HG03520 (cell line): ENCODE data around the gene IPO11.
"Not testable (repeated sequence)": the region's sequence is repeated elsewhere in the genome, so short reads cannot be mapped to it uniquely, and the experiment has no call there.

Experiments used
- ATAC-seq: cut with Tn5 transposase; IDR thresholded peaks from one replicate; pipeline ENCODE4 v1.9.1; 2021; ENCODE audit warnings: mild to moderate bottlenecking, moderate library complexity; ENCODE audit not compliant: unreplicated experiment

Gene IPO11

DNA sequence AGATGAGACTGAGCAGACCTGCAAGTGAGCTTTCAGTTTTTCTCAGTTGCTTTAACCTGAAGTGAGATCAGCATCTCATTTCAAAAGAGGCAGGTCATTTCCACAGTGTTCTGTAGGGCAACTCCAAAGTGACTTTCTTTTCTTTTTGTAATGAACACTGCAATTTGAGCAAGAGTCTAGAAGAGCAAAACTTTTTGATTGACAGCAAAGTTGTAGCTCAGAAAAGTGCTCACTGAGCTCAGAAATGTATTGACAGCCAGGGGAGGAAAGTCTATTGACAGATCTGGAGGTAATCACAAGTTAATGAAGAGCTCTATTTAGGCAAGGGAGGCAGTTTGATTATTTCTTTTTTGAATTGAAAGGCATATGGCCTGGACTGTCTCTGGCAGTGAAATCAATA, 220.7 kb downstream of the IPO11 start:
- no peak for ATAC-seq

DNA sequence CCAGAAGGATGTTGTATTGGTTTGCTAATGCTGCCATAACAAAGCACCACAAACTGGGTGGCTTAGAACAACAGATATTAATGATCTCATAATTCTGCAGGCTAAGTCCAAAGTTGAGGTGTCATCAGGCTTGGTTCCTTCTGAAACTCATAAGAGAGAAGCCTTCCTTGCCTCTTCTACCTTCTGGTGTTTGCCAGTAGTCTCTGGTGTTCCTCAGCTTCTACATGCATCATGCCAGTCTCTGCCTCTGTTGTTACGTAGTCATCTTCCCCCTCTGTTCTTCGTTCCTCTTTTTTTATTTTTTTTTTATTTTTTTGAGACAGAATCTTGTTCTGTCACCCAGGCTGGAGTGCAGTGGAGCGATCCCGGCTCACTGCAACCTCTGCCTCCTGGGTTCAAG, 227.9 kb downstream of the IPO11 start:
- ATAC-seq = no peak

DNA sequence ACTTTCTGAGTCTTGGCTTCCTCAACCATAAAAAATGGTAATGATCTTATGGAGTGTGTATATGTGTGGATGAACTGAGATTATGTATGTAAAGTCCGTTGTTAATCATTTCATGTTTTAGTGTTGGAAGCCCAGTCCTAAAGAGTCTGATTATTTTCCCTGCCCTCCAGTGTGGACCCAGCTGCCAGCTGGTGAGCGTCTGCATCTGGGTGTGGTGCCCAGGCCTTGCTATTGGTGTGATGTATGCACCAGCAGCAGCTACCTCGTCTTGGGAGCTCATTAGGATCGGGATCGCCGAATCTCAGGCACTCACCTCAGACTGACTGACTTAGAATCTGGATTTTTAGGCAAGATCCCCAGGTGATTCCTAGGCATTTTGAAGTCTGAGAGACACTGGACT, 229.9 kb downstream of the IPO11 start:
- no peak for ATAC-seq

DNA sequence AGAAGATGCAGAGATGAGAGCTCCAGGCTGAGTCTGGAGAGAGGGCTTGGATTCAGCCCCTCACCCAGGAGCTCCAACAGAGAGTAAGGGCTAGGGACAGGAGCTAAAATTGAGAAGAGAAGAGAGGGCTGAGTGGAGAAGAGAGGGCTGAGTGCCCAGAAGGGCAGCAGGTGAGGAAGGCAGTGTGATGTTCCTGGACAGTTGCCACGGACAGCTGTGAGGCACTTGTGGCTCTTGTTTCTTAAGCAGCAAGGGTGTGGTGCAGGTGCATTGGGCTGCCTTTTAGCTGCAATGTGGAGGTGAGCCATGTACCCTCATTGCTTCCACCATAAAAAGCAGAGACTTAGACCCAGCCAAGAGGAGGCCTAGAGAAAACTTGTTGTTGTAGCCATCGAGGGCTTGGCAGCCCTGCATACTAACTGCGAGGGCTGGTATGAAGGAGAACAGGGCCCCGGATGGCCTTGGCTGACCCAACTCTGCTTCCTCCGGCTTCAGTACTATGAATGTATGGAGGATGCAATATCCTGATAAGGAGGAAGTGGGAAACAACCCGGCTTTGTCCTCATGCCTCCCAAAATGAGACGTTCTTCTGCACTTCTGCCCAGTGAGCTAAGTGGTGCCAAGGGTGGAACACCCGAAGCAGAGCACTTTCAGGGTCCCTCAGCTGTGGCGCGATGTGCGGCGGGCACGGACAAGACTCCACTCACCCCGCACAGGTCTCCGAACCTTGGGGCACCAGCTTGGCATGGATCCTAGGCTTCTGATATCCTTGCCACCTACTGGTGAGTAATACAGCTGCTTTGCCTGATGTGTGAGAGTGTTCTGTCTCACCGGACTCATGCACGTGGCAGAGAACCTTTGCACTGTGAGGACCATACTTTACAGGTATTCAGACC, 231.2 kb downstream of the IPO11 start:
- ATAC-seq = no peak

DNA sequence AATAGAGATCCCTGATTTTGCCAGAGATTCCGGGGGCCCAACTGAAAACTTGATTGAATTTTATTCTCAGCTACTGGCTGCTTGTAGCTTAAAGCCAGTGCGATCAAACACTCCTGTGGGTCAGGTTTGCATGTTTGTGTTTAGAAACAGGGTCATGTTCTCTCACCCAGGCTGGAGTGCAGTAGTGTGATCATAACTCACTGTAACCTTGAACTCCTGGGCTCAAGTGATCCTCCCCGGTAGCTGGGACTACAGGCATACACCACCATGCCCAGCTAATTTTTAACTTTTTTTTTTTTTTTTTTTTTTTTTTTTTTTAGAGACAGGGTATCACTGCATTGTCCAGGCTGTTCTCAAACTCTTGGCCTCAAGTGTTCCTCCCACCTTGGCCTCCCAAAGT, 232.7 kb downstream of the IPO11 start:
- ATAC-seq = no peak

DNA sequence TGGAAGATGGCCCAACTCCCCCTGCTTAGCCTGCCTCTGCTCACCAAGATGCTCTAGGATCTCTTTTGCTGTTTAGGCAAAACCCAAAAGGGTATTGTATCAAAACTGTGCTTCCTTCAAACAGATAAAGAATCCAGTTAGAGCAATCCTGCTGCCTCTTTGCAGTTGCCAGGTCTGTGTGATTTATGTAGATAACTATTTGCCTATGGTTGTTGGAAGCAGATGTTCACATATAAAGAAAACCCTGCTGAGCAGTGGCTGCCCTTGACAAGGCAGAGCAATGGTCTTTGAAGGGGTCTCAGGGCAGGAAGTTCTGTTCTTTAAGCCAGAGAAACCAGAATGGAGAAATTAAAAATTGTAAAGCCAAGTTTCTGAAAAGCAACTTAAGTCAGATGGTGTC, 234.7 kb downstream of the IPO11 start:
- no peak for ATAC-seq

DNA sequence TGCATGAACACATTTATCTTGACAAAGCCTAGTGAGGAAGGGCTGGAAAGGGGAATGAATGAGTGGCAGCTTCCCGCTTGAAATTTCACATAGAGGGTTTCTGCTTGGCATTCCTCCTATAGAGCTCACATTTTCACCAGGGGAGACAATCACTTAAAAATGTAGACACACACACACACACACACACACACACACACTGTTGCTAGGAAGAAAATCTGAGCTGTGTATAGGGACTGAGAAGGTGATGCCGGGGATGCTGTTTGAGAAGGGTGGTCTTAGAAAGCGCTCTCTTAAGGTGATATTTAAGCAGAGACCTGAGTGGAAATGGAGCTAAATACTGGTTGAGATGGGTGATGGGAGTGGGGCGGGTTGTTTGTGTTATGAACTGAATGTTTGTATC, 236.5 kb downstream of the IPO11 start:
- ATAC-seq = no peak

DNA sequence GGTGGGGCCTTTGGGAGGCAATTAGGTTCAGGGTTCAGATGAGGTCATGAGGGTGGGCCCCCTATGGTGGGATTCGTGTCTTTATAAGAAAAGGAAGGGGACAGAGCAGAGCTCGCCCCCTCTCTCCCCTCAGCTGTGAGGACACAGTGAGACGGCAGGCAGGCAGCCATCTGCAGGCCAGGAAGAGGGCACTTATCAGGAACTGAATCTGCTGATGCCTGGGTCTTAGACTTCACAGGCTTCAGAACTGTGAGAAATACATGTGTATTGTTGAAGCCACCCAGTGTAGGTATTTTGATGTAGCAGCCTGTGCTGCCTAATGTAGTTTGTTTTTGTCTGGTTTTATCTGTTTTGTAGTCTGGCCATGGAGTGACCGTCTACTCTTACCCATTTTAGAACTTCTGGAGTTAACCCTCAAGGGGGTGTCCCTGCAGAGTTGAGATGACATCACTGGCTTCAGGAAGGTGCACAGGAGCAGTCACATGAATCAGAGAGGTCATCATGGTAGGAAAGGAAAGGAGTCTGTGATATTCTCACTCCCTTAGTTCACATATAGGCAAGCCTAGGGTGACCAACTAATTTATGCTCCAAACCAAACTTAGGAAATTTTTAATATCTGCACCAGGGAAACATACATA, 237.0 kb downstream of the IPO11 start:
- ATAC-seq = no peak

DNA sequence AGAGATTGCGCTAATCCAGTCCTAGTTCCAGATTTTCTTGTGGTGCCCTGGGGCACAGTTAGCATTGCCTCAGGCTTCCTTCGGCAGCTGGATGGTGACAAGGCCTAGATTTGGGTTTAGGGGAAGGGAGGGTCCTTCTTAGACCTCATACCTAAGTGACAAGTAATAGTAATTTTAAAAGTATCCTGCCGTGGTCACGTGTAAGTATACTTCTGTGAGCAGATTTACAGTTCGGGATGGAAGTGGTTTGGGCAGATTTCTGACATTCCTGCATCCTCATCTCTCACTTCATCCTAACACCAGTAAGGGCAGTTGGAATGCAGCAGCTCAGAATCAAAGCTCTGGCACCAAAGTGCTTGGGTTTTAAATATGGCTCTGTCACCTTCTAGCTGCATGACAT, 237.6 kb downstream of the IPO11 start:
- ATAC-seq = no peak

DNA sequence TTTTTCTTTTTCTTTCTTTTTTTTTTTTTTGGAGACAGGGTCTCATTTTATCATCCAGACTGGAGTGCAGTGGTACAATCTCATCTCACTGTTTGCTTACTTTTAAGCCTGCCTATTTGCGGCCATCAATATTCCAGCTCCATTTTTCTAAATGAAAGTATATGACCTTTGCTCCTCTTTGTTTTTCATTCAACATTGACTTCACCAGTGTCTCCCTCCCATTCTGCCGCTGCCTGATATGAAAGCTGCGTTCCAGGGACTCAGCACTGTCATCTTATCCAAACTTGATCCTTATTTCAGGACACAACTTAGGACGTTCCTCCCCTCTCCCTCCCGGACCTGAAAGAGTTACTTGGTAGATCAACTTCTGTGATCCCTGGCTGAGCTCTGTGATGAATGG, 239.7 kb downstream of the IPO11 start:
- ATAC-seq = no peak

DNA sequence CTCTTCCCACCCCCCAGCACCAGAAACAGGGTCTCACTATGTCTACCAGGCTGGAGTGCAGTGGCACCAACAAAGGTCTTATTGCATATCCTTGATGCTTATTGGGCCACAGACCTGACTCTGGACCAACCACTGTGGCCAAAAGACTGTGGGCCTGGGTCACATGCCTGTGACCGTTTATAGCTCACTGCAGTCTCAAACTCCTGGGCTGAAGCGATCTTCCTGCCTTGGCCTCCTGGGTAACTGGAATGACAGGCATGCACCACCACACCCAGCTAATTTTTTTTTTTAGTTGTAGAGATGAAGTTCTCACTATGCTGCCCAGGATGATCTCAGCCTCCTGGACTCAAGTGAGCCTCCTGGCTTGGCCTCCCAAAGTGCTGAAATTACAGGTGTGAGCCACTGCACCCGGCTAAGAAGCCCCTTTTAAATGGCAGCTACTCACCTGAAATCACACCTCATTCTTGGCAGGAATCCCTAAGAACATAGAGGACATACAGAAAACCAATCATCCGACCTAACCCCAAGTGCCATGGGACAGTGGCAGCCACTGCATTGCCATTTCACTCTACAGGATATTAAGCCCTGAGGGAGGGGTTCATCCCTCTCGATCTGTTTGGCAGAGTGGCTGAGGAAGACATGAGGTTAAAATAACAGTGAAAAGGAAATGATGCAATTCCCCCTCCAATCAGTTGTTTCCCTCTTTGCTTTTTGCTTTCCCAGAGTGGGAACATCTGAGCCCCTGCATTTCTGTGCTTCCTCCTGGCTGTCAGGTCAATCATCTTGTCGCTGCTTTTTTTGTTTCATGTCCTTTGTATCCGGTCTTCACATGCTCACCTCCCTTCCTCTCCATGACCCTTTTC, 240.7 kb downstream of the IPO11 start:
- no peak for ATAC-seq

DNA sequence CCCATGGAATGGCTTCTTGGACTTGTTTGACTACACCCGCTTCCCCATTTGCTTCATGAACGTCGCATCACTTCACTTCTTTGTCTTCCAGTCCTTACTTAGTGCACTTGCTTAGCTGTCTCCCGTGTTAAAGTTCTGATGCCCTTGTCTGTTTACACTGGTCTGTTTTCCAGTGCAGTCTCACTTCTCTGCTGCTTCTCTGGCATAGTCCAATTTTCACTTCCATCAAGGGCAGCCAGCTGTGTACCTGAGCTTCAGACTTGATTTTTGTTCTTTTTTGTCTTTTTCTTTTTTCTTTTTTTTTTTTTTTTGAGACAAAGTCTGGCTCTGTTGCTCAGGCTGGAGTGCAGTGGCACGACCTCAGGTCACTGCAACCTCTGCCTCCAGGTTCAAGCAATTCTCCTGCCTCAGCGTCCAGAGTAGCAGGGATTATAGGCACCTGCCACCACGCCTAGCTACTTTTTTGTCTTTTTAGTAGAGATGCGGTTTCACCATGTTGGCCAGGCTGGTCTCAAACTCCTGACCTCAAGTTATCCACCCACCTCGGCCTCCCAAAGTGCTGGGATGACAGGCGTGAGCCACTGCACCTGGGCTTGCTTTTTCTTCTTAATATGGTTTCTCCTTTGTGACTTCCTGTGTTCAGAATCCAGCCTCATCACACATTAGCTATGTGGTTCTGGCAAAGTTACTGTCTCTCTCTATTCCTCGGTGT, 241.5 kb downstream of the IPO11 start:
- ATAC-seq = no peak

DNA sequence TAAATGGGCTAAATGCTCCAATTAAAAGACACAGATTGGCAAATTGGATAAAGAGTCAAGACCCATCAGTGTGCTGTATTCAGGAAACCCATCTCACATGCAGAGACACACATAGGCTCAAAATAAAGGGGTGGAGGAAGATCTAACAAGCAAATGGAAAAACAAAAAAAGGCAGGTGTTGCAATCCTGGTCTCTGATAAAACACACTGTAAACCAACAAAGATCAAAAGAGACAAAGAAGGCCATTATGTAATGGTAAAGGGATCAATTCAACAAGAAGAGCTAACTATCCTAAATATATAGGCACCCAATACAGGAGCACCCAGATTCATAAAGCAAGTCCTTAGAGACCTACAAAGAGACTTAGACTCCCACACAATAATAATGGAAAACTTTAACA, 245.2 kb downstream of the IPO11 start:
- ATAC-seq = not testable (repeated sequence)

DNA sequence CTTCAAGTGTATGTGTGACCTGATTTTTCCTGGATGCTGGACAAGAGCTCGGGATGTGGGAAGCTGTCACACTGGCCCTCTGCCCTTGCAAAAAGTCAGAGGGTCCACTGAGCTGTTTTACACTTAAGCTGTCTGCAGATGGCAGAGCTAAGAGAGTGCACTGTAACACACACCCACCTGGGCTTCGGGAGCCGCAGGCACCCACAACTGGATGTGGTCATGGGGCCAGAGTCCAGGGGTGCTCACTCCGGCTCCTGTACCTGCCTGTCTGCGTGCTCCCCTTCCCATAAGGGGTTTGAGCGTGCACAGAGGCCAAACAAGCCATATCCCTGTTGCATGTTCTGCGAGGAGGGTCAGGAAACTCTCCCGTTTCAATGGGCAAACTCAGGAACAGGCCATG, 248.6 kb downstream of the IPO11 start:
- ATAC-seq = no peak

DNA sequence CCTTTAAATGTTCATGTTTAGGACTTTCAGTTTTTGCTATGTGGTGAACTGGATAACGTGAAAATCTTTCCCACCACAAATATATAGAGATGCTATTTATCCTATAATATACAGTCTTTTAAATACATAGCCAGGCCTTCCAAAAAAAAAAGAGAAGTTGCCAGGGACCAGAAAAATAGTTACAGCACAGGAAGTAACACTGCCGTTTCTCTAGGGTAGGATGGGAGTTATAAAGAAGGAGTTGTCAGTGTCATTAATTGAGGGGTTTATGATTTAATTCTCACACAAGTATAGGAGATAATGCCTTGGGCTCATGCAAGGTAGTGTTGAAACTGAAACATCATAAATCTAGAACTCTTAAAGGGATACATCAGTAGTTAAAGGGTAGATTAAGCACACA, 250.0 kb downstream of the IPO11 start:
- ATAC-seq = no peak

DNA sequence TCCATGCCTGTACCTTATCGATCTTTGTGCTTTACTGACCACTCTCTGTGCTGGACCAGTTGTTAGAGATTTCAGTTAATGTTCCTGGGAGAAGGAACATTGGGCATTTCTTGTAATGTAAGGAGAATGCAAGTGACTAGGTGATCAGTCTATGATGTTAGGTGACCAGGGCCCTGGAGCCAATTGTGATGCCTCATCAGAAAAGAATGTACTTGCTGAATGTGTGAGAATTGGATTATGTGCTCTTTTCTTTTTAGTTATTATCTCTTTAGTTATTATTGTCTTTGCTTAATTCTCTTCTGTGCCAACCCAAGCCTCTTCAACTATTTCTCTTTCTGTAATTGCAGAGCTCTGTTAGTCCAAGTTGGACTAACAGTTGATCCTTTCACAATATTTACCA, 258.9 kb downstream of the IPO11 start:
- ATAC-seq = no peak

DNA sequence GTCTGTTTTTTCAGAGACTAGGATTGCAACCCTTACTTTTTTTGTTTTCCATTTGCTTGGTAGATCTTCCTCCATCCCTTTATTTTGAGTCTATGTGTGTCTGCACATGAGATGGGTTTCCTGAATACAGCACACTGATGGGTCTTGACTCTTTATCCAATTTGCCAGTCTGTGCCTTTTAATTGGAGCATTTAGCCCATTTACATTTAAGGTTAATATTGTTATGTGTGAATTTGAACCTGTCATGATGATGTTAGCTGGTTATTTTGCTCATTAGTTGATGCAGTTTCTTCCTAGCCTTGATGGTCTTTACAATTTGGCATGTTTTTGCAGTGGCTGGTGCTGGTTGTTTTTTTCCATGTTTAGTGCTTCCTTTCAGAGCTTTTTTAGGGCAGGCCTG, 264.0 kb downstream of the IPO11 start:
- ATAC-seq = not testable (repeated sequence)
